ENCODE results near the gene NEK8.

GRCh38 chr17:28716740-28717577 is 11.6 kb upstream of the NEK8 start:
- TF ChIP-seq MEF2A (IDR thresholded peaks at IDR 0.05; ENCODE audit: control insufficient read depth, low read depth, low read length) (no peak), BDP1 (IDR thresholded peaks at IDR 0.05; ENCODE audit: insufficient read depth, insufficient read length) (no peak), TAF1 (IDR thresholded peaks at IDR 0.05; ENCODE audit: control insufficient read depth, extremely low read depth, insufficient read depth, low read length, severe bottlenecking) (no peak), EGR1 (conservative IDR thresholded peaks at IDR 0.05) (no peak), CTCF (IDR thresholded peaks at IDR 0.05 in 2 of 3, conservative IDR thresholded peaks at IDR 0.05 in 1 of 3; ENCODE audit: insufficient read depth in 2 of 3, low read depth in 1 of 3, low read length in 3 of 3) (no peak)

Measured in K562 (cell line).